Measurements from ENCODE around the gene DCAKD.
A peak's percentile ranks its signal among the peaks of the same experiment; 100 is the strongest.

DCAKD gene

DNA sequence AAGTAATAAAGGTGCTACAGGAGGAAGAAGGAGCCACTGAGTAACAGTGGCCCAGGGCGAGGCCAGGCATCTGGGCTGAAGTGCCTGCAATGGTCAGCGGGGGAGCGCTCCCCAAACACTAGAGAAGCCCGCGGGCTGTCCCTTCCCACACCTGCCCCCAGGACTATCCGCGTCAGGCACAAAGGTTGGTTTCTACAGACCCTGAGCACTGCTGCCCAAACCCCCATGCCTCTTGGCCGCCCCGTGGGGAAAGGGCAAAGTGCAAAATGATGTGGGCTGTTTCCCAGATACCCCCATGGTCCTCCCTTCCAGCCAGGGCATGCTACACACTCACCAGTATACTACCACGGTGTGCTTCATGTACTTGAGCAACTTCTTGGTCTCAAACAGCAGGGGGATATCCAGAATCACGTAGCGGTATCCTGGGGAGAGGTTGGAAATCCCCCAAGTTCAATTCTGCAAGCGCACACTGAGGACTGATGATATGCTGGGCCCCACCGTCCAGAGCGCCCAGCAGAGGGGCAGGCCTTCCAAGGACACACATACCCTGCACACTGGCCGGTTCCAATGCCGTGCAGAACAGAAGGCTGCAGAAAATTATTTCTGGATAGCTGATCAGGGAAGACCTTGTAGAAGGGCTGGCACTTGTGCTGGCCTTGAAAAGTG, 21.5 kb downstream of the DCAKD start:
- DNase-seq = no peak

DNA sequence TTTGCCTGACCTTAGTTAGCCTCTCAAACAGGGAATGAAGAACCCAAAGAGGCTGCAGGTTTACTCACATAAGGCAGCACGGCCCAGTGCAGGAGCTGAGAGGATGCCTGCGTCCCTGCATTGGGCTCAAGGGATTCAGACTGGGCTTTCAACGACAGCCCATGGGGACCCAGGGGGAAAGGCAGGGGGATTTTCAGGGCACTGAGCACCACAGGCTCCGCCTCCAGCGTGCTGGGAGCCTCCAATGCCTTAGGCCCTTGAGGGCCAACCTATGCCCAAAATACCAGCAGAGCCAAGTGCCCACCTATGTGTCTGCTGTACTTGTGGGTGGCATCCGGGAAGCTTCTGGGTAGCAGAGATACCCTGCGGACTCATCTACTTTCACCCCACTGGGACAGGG, 22.3 kb downstream of the DCAKD start:
- no peak for DNase-seq

DNA sequence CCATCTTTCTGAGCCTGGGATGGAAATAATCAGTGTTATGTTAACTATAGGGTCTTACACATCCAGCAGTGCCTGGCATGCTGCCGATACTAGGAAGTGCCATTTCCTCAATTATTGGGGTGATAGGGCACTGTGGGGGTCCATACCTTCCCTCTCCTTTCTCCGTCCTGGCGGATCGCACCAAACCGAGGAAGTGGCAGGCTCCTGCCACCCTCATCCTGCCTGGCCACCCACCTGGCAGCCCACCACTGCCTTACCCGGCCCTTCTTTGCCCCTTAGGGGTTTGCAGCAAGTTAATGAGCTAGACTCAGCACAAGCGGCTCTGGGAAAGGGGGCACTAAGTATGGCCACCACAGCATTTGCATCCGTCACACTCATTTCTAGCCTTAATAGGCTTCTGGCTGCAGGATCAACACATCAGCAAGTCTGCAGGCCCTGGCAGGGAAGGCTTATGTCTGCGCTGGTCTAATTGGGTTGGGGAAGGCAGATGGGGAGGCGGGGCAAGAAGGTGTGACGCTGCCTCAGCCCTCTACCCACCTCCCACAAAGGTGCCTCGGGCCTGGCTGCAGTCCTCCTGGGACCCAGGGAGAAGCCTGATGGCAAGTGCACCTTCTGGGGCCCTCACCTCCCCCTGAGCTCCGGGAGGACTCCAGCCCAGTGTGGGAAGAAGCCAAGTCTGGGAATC, 28.6 kb downstream of the DCAKD start:
- DNase-seq = no peak

DNA sequence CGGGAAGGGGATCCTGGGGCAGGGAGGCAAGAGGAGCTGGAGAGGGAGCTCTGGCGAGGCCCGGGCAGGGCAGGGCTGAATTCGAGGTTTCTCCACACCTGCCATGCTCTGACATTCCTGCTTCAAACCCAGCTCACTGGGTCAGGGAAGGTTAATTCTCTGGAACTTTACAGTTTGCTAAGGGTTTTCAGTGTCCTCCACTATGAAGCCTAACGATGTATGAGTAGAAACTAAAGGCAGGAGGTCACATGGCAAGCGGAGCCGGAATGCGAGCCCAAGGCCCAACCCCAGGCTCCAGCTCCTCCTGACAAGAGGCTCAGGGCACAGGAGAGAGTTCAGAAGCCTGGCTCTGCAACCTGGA, 29.2 kb downstream of the DCAKD start:
- no peak for DNase-seq

DNA sequence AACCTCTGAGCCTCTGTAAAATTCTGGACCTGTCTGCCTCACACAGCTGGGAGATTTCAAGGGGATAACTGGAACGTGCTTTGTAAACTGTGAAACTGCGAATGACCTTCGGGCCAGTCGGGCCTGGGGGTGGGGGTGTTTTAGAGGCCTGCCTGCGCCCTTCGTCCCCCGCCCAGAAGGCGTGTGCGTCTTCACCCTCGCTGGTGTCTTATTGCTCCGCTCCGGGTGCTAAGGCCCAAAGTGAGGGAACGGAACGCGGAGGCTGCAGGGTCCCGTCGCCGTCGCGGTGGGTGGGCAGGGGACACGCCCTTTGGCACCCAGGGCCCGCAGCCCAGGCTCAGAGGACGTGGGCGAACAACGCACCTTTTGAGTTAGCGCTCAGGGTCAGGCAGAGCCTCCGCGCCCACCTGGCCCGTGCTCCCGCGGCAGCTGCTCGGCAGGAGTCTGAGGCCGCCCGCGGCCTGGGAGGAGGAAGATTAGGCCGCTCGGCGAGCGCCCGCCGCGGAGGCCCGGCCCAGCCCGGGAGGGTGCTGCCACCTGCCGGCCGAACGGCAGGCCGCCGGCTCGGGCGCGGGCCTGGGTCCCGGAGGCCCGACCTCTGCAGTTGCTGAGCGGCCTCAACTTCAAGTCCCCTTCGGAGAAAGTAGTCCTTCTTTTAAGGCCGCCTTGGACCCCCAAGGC, 29.7 kb downstream of the DCAKD start:
- DNase-seq = peak; percentile 27

DNA sequence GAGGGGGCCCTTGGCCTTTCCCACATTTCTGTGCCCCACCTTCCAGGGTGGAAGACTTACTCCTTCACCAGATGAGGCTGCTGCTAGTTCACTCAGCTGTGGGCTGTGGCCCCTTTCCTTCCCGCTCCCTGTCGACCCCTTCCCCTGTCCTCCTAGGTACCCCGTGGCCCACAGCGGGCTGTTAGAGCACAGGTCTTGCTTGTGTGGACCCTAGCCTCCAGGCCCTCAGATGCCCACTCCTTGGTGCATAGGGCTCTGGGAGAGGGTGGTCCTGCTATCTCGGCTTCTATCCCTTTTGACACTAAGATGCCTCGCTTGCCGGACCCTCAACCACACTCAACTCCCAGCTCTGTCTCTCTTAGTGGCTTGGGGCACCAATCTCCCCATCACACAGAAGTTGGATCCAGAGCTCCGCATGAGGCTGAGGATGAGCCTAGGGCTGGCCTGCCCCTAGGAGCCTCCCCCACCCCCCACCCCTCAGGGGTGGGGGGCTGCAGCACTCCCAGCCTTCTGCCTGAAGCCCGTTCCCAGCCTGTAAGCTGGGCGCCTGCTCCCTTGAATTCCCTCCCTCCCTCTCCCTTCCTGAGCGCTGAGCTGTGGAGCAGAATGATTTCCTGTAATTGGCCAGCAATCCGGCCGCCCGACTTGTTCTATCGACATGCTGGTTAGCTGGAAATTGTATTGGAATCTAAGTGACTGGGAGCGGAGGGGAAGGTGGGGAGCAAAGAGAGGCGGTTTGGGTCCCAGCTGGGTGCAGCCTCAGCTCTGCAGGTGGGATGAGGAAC, 30.9 kb downstream of the DCAKD start:
- DNase-seq = no peak

DNA sequence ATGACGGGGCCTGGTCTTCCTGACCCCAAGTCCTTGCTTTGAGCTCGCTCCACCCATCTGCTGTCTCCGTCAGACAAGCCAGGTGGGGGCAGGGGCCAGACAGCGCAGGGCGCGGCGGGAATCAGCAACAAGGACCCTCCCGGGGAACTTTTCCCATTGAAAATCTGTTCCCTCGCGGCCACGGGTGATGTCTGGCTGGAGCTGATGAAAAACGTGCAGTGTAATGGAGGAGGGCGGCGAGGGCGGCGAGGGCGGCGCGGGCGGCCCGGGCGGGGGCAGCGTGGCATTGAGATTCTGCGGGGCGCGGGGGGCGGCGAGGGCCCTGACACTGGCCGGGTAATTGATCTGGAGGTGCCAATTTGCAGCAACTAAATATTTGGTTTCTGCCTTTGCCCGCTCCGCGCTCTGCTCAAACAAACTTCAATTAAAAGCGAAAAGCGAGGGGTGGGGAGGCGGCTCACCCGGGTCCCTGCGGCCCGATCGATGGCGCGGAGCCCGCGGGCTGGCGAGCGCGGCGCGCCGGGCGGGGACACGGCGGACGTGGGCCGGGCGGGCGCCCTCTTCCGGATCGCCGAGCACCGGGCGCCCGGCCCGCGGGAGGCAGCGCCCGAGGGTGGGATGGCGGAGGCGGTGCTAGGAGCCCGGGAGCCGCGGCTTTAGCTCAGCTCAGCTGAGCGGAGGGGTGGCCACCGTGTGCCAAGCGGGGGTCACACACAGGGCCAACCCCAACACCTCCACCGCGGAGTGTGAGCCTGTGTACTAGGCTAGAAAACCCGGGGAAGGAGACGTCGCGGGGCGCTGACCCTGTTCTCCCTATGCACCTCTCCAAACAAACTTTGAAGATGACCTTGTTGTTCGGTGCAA, 32.4 kb downstream of the DCAKD start:
- peak; percentile 47 for DNase-seq

DNA sequence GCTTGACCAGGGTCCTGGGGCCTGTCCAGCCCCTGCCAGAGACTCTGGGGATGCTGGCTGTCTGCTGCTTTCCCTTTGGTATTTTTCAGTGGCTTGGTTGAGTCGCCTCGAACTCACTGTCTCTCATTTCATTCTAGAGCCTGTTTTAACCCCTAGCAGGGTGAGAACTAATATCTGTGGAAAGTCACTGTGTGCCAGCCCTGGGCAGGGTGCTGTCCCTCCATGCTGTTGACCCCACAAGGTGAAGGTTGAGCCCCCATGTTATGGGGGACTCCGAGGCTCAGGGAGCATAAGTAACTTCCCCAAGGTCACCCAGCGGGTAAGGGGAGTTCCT, 33.0 kb downstream of the DCAKD start:
- no peak for DNase-seq

DNA sequence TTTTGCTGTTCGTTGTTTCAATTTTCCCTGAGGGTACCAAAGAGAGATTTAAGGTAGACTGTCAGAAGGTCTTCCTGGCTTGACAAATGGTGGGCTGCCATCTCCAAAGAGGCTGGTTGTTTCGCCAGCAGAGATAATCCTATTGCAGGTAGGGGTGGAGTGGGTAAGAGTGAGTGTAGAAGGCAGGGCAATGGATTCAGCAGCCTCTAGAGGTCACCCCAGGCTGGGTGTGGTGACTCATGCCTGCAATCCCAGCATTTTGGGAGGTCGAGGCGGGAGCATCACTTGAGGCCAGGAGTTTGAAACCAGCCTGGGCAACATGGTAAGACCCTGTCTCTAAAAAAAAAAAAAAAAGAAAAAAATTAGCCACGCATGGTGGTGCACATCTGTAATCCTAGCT, 34.6 kb downstream of the DCAKD start:
- DNase-seq = no peak

DNA sequence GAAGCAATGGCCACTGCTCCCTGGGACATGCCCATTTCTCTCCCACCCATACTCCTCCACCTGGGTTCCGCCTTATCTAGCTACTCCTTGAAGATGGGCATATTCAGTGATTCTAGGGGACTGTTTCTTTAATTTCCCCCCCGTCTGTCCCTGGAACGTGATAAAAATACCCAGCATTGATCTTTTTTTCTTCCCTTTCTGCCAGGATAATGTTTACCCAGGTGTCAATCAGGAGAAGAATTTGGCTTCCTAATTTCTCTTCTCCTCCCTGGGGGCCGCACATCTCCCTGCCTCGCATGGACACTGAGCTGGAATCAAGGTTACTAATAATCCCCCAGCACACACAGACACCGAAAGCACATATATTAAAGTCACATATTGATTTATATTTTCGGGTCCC, 35.2 kb downstream of the DCAKD start:
- DNase-seq = no peak

DNA sequence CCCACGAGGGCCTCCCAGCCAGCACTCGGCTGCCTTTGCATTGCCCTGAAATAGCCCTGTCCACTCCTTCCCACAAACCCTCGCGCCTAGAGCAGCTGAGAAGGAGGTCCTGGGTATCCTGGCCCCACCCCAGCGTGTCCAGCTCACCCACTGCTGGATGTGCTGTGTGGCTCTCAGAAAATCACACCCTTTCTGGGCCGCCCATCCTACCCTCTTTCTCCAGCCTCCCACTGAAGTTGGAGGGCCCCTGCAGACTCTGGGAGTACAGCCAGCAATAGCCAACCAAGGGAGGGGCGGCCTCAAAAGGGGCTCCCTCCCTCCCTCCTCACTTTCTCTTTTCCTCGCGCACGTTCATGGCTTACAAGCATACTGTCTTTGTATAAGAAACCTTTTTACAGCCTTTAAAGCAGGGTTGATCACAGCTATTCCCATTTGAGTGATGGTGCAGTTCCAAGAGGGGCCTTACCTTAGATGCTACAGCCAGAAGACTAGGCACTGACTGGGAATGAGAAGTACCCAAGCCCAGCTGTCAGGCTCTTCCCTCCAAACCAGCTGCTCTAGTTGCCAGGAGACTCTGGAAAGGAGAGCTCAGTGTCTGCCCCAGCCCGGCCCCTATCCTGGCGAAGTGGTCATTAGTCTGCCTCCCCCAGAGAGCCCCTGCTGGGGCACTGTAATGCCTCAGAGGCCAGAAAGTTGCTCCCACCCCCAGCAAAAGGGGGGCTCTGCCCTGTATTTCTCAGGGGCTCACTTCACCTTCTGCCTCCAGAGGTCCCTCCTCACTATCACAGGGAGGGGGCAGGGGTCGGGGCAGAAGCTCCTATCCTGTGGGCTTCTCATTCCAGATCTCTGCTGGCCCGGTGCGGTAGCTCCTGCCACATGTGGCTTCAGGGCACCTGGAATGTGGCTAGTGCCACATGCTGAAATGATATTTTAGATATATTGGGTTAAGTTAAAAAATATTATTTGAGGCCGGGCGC, 38.1 kb downstream of the DCAKD start:
- peak; percentile 95 for DNase-seq

DNA sequence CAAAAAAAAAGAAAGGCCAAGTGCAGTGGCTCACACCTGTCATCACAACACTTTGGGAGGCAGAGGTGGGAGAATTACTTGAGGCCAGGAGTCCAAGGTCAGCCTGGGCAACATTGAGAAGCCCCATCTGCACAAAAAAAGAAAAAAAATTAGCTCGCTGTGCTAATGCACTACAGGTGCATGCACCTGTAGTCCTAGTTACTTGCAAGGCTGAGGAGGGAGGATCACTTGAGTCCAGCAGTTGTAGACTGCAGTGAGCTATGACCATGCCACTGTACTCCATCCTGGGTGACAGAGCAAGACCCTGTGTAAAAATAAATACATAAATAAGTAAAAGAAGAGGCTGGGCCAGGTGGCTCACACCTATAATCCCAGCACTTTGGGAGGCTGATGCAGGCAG, 39.7 kb downstream of the DCAKD start:
- no peak for DNase-seq

DNA sequence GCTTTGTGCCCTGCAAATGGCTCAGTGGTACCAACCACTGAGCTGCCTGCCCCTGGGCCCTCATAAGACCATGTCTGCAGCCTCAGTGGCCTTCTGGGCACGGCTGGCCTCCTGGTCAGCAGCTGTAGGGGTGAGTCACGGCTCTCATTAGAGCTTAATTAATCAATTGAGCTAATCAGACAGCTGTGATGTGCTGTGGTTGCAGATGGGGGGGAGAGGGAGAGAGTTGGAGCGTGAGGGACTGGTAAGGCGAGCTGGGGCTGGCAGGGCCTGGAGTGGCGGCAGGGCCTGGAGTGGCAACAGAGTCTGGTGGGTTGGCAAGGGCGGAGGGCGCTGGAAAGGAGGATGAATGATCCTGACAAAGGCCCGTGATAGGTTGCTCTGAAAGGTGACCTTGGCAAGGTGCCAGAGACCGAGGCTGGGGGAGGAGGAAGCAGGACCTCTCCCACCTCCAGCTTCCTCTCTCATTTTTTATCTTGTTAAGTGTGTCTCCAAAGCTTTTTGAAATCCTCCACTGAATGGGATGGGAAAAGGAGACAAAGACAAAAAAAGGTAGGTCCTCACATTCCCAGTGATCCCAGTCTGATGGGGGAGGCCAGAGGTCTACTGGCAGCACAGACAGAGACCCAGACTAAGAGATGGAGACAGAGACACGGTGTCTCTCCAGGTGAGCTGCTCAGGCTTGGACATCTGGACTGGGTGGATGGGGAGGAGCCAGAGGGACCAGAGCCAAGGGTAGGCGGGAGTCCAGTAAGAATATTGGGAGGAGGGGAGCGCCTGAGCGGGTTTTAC, 41.6 kb downstream of the DCAKD start:
- peak; percentile 35 for DNase-seq

DNA sequence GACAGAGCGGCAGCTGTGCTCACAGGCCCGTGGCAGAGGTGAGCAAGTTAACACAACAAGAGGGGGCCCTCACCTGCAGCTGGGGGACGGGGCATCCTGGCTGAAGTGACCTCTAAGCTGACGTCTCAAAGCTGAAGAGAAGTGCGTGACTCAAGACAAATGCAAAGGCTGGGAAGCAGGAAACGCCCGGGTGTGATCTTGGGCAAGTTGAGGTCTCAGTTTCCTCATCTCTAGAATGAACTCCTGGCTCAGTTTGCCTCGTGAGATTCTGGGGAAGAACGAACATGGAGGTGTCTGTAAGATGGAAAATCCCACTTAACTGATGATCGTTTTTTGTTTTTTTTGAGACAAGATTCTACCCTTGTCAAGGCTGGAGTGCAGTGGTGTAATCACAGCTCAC, 43.2 kb downstream of the DCAKD start:
- DNase-seq = no peak

DNA sequence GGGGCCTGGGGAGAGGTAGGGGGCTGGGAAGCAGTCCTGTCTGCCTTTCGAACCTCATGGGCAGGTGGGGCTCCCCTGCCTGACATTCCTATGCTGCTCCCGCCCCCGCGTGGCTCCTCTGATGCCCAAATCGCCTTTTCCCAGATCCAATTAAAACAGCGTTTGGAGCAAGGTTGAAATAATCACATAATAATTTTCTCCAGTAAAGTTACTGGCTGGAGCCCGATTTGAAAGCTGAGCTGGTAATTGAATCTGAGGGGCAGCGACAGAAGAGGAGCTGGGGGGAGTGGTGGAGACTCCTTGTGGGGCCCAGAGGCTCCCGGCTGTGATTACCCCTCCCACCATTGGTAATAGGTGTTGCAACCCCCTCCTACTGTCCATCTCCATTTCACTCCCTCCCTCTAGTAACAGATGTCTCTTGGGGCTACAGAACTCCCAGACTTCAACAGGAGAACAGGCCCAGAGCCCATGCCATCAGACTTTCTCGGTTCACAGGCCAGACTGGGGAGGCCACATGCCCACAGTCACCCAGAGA, 44.4 kb downstream of the DCAKD start:
- no peak for DNase-seq

DNA sequence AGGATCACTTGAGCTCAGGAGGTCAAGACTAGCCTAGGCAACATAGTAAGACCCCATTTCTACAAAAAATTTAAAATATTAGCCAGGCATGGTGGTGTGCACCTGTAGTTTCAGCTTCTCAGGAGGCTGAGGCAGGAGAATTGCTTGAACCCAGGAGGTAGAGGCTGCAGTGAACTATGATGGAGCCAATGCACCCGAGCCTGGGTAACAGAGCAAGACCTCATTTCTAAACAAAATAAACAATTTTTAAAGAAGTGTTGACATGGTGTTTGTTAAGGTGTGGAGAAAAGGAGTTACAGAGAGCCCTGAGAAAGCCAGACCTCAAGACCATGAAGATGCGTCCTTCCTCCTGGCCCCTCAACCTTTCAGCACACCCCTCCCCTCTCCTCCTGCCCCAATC, 45.7 kb downstream of the DCAKD start:
- no peak for DNase-seq

DNA sequence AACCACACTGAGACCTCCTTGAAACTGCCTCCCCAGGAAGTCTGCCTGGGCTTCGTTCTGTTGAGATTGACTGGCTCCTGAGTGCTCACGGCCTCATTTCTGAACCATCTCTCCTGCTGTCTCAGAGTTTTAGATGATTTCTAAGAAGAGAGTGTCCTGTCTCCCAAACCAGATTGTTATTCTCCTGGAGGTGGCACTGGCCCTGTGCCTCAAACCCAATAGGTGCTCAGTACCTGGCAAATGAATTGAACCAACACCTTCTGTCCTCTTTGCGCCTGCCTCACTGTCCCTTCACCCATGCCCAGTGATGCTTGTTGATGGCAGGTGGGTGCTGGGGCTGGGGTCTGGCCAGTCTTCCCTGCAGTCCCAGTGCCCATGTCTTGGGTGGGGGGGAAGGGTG, 47.0 kb downstream of the DCAKD start:
- DNase-seq = no peak

DNA sequence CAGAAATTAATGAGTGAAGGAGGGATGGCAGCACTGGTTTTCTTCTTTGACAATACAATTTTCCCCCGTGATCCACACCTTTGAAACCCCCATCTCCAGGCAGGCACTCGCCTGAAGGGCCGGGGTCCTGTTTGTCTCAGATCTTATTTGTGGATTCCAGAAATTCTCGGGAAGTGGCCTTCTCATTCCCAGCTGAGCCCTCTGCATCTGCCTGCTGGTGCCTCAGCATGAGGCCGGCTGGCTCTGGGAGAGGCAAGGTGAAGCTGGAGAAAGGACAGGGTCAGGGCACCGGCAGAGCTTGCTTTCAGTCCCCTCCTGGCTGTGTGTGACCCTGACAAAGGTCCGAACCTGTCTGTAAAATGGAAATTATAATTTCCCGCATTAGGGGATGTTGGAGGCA, 47.6 kb downstream of the DCAKD start:
- DNase-seq = no peak

DNA sequence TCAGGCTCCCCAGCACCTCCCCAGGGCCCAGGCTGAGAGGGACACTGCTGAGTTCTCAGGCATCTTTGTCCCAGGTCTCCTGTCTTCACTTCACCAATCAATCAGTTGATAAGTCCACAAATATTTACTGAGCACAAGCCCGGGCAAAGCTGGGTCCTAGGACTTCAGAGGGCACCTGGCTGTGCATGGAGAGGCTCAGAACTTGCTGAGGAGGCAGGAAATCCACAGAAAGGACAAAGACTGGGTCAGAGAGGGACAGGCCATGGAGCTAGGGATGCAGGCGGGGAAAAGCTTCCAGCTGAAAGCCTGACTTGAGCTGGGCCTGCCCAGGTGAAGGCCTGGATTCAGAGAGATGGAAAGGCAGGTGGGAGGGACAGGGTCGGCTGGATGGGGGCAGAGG, 50.1 kb downstream of the DCAKD start:
- no peak for DNase-seq

DNA sequence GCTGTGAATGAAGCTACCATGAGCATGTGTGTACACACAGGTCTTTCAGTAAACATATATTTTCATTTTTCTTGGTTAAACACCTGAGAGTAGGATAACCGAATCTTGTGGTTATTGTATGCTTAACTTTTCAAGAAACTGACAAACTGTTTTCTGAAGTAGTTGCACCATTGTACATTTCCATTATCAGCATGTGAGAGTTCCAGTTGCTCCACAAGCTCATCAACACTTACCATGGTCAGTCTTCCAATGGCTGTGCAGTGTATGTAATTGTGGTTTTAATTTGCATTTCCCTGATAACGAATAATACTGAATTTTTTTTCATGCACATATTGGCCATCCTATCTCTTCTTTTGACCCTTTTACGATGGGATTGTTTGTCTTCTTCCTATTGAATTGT, 52.0 kb downstream of the DCAKD start:
- DNase-seq = no peak
